HG02970 (cell line): ENCODE data around the gene KDM6A.
"Not testable (repeated sequence)": the region's sequence is repeated elsewhere in the genome, so short reads cannot be mapped to it uniquely, and the experiment has no call there.

Source experiments
- ATAC-seq: cut with Tn5 transposase; IDR thresholded peaks from one replicate; pipeline ENCODE4 v1.9.1; 2021; ENCODE audit warnings: mild to moderate bottlenecking, moderate library complexity, moderate number of reproducible peaks; ENCODE audit not compliant: unreplicated experiment, low FRiP score

KDM6A gene

GRCh38 chrX:44884944-44885343 is 12.0 kb downstream of the KDM6A start:
- ATAC-seq: no peak

DNA sequence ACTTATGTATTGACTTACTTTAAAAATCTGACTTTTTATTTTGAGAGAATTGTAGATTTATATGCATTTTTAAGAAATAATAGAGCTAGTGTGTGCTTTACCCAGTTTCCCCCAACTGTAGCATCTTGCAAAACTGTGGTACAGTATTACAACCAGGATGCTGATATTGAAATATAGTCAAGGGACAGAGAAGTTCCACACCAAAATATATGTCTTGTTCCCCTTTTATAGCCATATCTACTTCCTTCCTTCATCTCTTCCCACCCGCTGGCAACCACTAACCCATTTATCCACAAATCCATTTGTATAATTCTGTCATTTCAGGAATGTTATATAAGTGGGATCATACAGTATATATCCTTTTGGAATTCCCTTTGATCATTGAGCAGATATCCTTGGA is 16.8 kb downstream of the KDM6A start:
- ATAC-seq: no peak

- no peak for ATAC-seq
Observed at GRCh38 chrX:44890247-44890646, 17.3 kb downstream of the KDM6A start.

DNA sequence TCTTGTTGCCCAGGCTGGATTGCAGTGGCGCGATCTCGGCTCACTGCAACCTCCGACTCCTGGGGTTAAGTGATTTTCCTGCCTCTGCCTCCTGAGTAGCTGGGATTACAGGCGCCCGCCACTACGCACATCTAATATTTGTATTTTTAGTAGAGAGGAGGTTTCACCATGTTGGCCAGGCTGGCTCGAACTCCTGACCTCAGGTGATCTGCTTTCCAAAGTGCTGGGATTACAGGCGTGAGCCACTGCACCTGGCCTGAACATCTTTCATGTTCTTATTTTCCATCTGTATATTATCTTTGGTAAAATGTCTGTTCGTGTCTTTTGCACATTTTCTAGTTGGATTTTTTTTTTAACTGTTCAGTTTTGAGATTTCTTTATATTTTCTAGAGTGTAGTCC is 17.7 kb downstream of the KDM6A start:
- ATAC-seq: not testable (repeated sequence)

GRCh38 chrX:44891642-44892041 is 18.7 kb downstream of the KDM6A start:
- no peak for ATAC-seq

DNA sequence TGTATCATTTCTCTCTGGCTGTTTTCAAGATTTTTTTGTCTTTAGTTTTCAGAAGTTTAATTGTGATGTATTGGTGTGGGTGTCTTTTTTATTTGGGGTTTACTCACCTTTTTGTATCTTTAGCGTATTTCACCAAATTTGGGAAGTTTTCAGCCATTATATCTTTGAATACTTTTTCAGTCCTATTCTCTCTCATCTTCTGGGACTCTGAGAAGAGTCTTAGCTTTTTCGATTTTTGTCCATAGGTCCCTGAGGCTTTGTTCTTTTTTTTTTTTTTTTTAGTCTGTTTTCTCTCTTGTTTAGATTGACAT is 23.8 kb downstream of the KDM6A start:
- no peak for ATAC-seq

DNA sequence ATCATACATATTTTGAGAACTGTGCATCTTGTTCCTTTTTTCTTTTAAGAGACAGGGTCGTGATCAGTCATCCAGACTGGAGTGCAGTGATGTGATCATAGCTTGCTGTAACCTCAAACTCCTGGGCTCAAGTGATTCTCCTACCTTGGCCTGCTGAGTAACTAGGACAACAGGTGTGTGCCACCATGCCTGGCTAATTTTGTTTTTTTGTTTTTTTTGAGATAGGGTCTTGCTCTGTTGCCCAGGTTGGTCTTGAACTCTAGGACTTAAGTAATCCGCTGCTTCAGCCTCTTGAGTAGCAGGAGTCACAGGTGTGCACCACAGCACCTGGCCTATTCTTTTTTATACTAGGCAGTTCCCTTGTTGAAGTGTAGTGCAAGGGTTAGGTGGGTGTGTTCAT is 24.6 kb downstream of the KDM6A start:
- no peak for ATAC-seq

- ATAC-seq: no peak
Observed at GRCh38 chrX:44898411-44899221, 25.6 kb downstream of the KDM6A start.

DNA sequence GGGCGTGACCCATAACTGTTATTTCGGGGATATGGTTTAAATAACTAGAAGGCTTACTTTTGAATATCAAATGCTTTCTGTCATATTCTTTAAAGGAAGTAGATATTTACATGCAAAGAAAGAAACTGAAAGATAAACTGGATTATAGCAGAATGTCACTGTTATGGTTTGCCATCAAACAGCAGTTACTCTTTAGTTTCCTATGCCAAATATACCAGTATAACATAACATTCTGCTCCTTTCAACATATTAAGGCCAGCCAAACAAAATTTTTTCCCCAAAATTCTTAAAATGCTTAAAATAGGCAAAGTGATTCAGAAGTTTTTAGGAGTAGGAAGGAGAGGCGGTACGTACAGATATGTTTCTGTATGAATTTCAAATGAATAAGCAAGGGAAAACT is 27.0 kb downstream of the KDM6A start:
- ATAC-seq: no peak

- ATAC-seq: no peak
Observed at GRCh38 chrX:44903107-44903506, 30.1 kb downstream of the KDM6A start.

DNA sequence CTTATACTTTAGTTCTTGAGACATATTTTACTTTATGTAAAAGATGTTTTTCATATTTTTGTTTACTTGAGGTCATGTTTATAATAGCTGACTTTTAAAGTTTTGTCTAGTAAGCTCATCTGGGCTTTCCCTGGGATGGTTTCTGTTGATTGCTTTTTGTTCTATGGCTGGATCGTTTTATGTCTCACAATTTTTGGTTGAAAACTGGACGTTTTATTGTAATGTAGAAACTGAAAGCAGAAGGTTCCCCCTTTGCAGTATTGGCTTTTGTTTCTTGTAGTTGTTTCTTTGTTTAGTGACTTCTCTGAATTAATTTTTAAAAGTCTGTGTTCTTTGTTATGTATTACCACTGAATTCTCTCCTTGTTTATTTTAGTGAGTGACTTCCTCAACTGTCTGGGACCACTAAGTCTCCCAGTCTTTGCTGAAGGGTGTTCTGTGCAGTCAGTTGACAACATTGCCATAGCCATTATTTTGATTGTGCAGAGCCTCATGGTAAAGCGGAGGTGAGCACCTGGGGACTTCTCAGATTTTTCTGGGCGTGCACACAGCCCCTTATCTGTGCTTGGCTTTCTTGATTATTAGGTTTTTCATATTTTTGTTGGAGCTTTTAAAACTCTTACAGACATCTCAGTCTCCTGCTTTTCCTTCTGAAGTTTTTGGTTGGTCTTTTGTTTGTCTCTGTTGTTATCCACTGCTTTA is 31.0 kb downstream of the KDM6A start:
- ATAC-seq: no peak

GRCh38 chrX:44904542-44905115 is 31.6 kb downstream of the KDM6A start:
- no peak for ATAC-seq

DNA sequence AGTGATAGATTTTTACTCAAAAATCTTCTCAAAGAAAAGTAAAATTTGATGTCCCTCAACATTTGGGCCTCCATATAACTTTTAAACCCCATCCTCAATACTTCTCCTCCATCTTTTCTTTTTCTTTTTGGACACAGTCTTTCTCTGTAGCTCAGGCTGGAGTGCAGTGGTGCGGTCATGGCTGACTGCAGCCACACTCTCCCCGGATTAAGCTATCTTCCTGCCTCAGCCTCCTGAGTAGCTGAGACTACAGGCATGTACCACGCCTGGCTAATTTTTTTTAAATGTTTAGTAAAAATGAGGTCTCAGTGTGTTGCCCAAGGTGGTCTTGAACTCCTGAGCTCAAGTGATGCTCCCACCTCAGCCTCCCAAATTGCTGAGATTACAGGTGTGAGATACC is 33.1 kb downstream of the KDM6A start:
- ATAC-seq: no peak

DNA sequence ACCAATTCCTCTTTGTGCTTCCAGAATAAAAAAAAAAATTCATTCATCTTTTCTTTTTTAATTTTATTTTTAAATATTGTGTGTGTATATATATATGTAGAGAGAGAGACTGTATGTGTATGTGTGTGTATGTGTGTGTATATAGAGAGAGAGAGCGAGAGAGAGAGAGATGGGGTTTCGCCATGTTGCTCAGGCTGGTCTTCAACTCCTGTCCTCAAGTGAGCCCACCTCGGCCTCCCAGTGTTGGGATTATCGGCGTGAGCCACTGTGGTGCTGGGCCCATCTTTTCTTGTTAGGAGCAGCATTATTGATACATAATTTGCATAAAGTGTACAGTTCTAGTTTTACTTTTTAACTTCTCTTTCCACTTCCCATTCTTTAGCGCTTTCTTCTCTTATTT is 33.6 kb downstream of the KDM6A start:
- ATAC-seq: no peak

GRCh38 chrX:44908153-44908552 is 35.2 kb downstream of the KDM6A start:
- no peak for ATAC-seq

GRCh38 chrX:44908827-44909226 is 35.8 kb downstream of the KDM6A start:
- no peak for ATAC-seq

- ATAC-seq: not testable (repeated sequence)
Observed at GRCh38 chrX:44910508-44910907, 37.5 kb downstream of the KDM6A start.

DNA sequence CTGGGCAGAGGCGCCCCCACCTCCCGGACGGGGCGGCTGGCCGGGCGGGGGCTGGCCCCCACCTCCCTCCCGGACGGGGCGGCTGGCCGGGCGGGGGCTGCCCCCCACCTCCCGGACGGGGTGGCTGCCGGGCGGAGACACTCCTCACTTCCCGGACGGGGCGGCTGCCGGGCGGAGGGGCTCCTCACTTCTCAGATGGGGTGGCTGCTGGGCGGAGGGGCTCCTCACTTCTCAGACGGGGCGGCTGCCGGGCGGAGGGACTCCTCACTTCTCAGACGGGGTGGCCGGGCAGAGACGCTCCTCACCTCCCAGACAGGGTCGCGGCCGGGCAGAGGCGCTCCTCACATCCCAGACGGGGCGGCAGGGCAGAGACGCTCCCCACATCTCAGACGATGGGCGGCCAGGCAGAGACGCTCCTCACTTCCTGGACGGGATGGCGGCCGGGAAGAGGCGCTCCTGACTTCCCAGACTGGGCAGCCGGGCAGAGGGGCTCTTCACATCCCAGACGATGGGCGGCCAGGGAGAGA is 38.1 kb downstream of the KDM6A start:
- ATAC-seq: not testable (repeated sequence)

GRCh38 chrX:44913656-44914531 is 40.9 kb downstream of the KDM6A start:
- ATAC-seq: peak; percentile 37

- peak; percentile 68 for ATAC-seq
Observed at GRCh38 chrX:44914532-44915198, 41.7 kb downstream of the KDM6A start.
